Transverse colon (tissue), 4 donors: ENCODE results near the gene UBE2Q2. TPM values are rescaled to one million over a fixed set of nuclear protein-coding genes. Genes with fewer than 3 reads are reported as not detected.
"Not testable (repeated sequence)": the region's sequence is repeated elsewhere in the genome, so short reads cannot be mapped to it uniquely, and the experiment has no call there.

Experiments
- DNase-seq: peaks from one replicate; pipeline ENCODE4 v3.0.0-alpha.2; 2019
- H3K27ac ChIP-seq, 4 donors: fragments of 200-600 bp; sonication (generic); 2 replicates each; pipeline ENCODE4 v1.5.1; 2016 to 2018; ENCODE audit warnings: inconsistent platforms in 4 of 4
- H3K27me3 ChIP-seq: fragments of 200-600 bp; sonication (generic); 2 replicates; pipeline ENCODE4 v1.5.1; 2017; ENCODE audit warnings: inconsistent platforms
- H3K36me3 ChIP-seq, 4 donors: fragments of 200-600 bp; sonication (generic); 2 replicates each; pipeline ENCODE4 v1.5.1; 2017 to 2019; ENCODE audit warnings: inconsistent platforms in 4 of 4
- H3K4me1 ChIP-seq, 4 donors: fragments of 200-600 bp; sonication (generic); 2 replicates each; pipeline ENCODE4 v1.5.1; 2017 to 2020; ENCODE audit warnings: inconsistent platforms in 4 of 4
- H3K4me3 ChIP-seq, 4 donors: fragments of 200-600 bp; sonication (generic); 1 replicate in 1 of 4; 2 replicates in 3 of 4; pipeline versions ENCODE4 v1.5.1 to v1.6.1; 2017 to 2019; ENCODE audit warnings: inconsistent platforms in 4 of 4
- H3K9me3 ChIP-seq, 2 donors: fragments of 200-600 bp; sonication (generic); 2 replicates each; pipeline ENCODE4 v1.5.1; 2017 to 2019; ENCODE audit warnings: inconsistent platforms in 2 of 2
- CTCF ChIP-seq, 5 experiments: fragments of 200-600 bp in 3 of 5; fragments of 450-650 bp in 2 of 5; sonication (generic) in 3 of 5; IDR thresholded peaks; 1 replicate in 2 of 5; 2 replicates in 3 of 5; pipeline ENCODE4 v1.5.1; 2016 to 2017; ENCODE audit warnings: antibody characterized with exemption in 5 of 5, inconsistent platforms in 3 of 5, mild to moderate bottlenecking in 2 of 5, moderate library complexity in 1 of 5
- EP300 ChIP-seq: sonication (generic); formaldehyde crosslinking; IDR thresholded peaks from one replicate; pipeline ENCODE4 v1.6.1; 2017; ENCODE audit warnings: antibody characterized with exemption, low read depth
- POLR2A ChIP-seq: fragments of 450-650 bp; IDR thresholded peaks from one replicate; pipeline ENCODE4 v1.6.1; 2016; ENCODE audit warnings: antibody characterized with exemption, mild to moderate bottlenecking, moderate library complexity
- POLR2AphosphoS5 ChIP-seq, 3 donors: sonication (generic); formaldehyde crosslinking; IDR thresholded peaks; one replicate each; pipeline ENCODE4 v1.6.1; 2016; ENCODE audit warnings: antibody characterized with exemption in 3 of 3
- WGBS, 2 donors: methylation state at CpG; one replicate each; pipeline ENCODE4 v1.1.5; 2018; ENCODE audit warnings: low coverage in 1 of 2; 5-methylcytosine and 5-hydroxymethylcytosine counted together
- in situ Hi-C, 4 donors: fragments of 200-750 bp; cut with MboI; loops; one replicate each; pipeline versions ENCODE4 v1.15.0 to v1.15.1; 2017; ENCODE audit warnings: low sequenced_read_pairs in 3 of 4, low pct_ligation_motif_present in 1 of 4, low pct_unique_long_range_greater_than_20kb in 1 of 4
- intact Hi-C: fragments of 100-400 bp; cut with DNase I; formaldehyde crosslinking; loops from one replicate; pipeline ENCODE4 v1.15.1; 2023; ENCODE audit warnings: low total_unique reads
- total RNA-seq, 4 donors: library from RNA; depleted of rRNA; stranded (reverse); fragments of >200 nt; gene quantifications; one replicate each; pipeline ENCODE4 v1.1.0, GENCODE V29; 2016

Gene UBE2Q2
- total RNA-seq, 4 donors from 2014 or later = 21.2 to 53.7 (median 26.9) TPM

GRCh38 chr15:75905231-75905630 lies 62.0 kb downstream of the UBE2Q2 start:
- no peak for DNase-seq
- Histone ChIP-seq H3K9me3 (no peaks in the 10 kb centered on the region), H3K27ac (no peak overlapping the region), H3K36me3 (peaks cover 0 to 5% (median 0%) of the 10 kb centered on the region in 4 donors), H3K27me3 (no peaks in the 10 kb centered on the region), H3K4me1 (peaks cover 0 to 18% (median 5%) of the 10 kb centered on the region in 4 donors), H3K4me3 (peak overlapping the region in 1 of 4 donors; percentile 92)
- in situ Hi-C loops = no loop called here
- 64 to 83% methylated on average over 4 to 5 of the region's 5 CpGs for WGBS, 2 donors
- TF ChIP-seq POLR2AphosphoS5 (IDR thresholded peaks at IDR 0.05) = no peak
- no peak for TF ChIP-seq EP300
- no peak for TF ChIP-seq POLR2A
- no peak for TF ChIP-seq CTCF (IDR thresholded peaks at IDR 0.05)
- intact Hi-C loops = no loop called here

DNA sequence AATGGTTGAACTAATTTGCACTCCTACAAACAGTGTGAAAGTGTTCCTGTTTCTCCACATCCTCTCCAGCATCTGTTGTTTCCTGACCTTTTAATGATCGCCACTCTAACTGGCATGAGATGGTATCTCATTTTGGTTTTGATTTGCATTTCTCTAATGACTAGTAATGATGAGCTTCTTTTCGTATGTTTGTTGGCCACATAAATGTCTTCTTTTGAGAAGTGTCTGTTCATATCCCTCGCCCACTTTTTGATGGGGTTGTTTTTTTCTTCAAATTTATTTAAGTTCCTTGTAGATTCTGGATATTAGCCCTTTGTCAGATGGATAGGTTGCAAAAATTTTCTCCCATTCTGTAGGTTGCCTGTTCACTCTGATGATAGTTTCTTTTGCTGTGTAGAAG lies 67.1 kb downstream of the UBE2Q2 start:
- H3K9me3 ChIP-seq, H3K4me1 ChIP-seq, H3K4me3 ChIP-seq, DNase-seq, H3K27me3 ChIP-seq, H3K27ac ChIP-seq, intact Hi-C loops: not testable (repeated sequence)
- in situ Hi-C loops = loop anchor here in 1 of 4 donors (10.0 kb wide), 1 partner anchor 96 kb away; no protein-coding TSS in a partner anchor
- peaks cover 0 to 16% (median 5%) of the 10 kb centered on the region in 4 donors for H3K36me3 ChIP-seq
- WGBS, 2 donors = 94 to 95% methylated on average over 3 of the region's 3 CpGs

DNA sequence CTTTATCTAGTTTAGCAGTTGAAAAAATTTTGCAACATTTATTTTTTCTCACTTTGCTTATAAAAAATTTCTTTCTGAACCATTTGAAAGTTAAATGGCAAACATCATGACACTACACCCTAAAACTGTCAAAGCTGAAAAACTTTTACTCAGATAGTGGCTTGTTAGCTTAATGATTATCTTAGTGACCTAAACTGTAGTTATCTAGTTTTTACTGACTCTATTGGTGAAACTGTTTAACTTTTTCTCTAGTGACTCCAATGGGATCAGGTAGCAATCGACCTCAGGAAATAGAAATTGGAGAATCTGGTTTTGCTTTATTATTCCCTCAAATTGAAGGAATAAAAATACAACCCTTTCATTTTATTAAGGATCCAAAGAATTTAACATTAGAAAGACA lies 73.7 kb downstream of the UBE2Q2 start:
- H3K36me3 ChIP-seq = peaks cover 0 to 26% (median 3%) of the 10 kb centered on the region in 4 donors
- no peaks in the 10 kb centered on the region for H3K27me3 ChIP-seq
- H3K27ac ChIP-seq = no peak overlapping the region
- in situ Hi-C loops = loop anchor here in 1 of 4 donors (10.0 kb wide), 1 partner anchor 102 kb away; no protein-coding TSS in a partner anchor
- no peak overlapping the region for H3K4me3 ChIP-seq
- no peaks in the 10 kb centered on the region for H3K9me3 ChIP-seq
- no peak for DNase-seq
- intact Hi-C loops = no loop called here
- TF ChIP-seq POLR2AphosphoS5 (IDR thresholded peaks at IDR 0.05) (no peak), POLR2A (no peak), EP300 (no peak), CTCF (IDR thresholded peaks at IDR 0.05) (no peak)
- WGBS, 2 donors = 87% methylated on average over 1 of the region's 1 CpG; no CpG with 5 or more reads in 1 of the 2 donors
- peaks cover 0 to 7% (median 2%) of the 10 kb centered on the region in 4 donors for H3K4me1 ChIP-seq

GRCh38 chr15:75918135-75918534 lies 74.9 kb downstream of the UBE2Q2 start:
- intact Hi-C loops (no loop called here), in situ Hi-C loops (loop anchor here in 1 of 4 donors (10.0 kb wide), 1 partner anchor 103 kb away; no protein-coding TSS in a partner anchor)
- DNase-seq = no peak
- Histone ChIP-seq H3K27ac (no peak overlapping the region), H3K9me3 (no peaks in the 10 kb centered on the region), H3K4me3 (no peak overlapping the region), H3K27me3 (no peaks in the 10 kb centered on the region), H3K36me3 (peaks cover 0 to 24% (median 3%) of the 10 kb centered on the region in 4 donors), H3K4me1 (peaks cover 0 to 19% (median 9%) of the 10 kb centered on the region in 4 donors)
- no peak for TF ChIP-seq POLR2AphosphoS5 (IDR thresholded peaks at IDR 0.05)
- no peak for TF ChIP-seq POLR2A
- no peak for TF ChIP-seq CTCF (IDR thresholded peaks at IDR 0.05)
- no peak for TF ChIP-seq EP300
- WGBS, 2 donors = 92 to 100% methylated on average over 1 of the region's 1 CpG

DNA sequence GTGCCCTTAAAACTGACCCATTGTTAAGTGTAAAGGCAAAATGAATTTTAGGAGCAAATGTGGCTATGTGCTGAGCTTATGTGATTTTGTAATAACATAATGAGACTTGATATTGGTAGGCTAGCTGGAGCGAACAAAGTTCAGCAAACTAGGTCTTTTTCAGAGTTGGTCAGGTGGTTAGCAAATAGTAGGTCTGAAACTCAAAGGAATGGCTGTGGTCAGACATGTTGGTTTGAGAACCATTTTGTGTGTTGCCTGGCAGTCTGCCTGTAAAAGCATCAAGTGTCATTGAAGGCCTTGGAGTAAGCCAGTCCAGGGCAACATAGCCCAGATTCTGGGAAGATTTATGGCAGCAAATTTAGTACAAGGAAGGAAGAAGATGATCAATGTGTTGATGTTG lies 76.8 kb downstream of the UBE2Q2 start:
- H3K27me3 ChIP-seq = no peaks in the 10 kb centered on the region
- no peak overlapping the region for H3K4me3 ChIP-seq
- intact Hi-C loops (no loop called here), in situ Hi-C loops (loop anchor here in 1 of 4 donors (10.0 kb wide), 1 partner anchor 105 kb away; no protein-coding TSS in a partner anchor)
- DNase-seq = no peak
- H3K27ac ChIP-seq = no peak overlapping the region
- H3K9me3 ChIP-seq = no peaks in the 10 kb centered on the region
- peaks cover 0 to 11% (median under 1%) of the 10 kb centered on the region in 4 donors for H3K36me3 ChIP-seq
- peaks cover 0 to 22% (median 9%) of the 10 kb centered on the region in 4 donors for H3K4me1 ChIP-seq
- WGBS, 2 donors = 96 to 100% methylated on average over 1 of the region's 1 CpG
- TF ChIP-seq EP300 (no peak), CTCF (IDR thresholded peaks at IDR 0.05) (no peak), POLR2A (no peak), POLR2AphosphoS5 (IDR thresholded peaks at IDR 0.05) (no peak)
